HL-60 (cell line): ENCODE results near the gene DOP1A.

Experiments used
- GABPA ChIP-seq: IDR thresholded peaks from 2 replicates; pipeline ENCODE4 v1.6.1; 2012; ENCODE audit warnings: low read depth
- TF ChIP-seq, protein P1 (sequence below): IDR thresholded peaks from one replicate; pipeline ENCODE4 v1.5.1; 2011; ENCODE audit warnings: low read length, control low read depth, inconsistent platforms; ENCODE audit not compliant: insufficient read depth

DNA sequence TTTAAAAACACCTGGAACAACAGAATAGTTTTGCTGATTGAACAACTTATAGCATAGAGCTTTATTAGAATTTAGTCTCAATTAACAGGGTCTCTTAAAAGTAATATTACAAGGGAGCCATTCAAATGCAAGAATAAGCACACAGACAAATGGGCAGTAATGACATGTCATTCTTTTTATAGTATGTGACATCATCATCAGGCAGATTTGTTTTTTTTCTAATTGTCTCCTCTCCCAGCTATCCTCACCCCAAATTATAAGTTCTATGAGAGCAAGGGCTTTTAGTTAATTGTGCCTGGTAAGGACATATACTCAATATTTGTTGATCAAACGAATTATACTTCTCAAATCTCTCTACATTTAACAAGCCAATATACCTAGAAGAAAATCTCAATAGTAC, 114.6 kb downstream of the DOP1A start:
- TF ChIP-seq, protein P1, sequence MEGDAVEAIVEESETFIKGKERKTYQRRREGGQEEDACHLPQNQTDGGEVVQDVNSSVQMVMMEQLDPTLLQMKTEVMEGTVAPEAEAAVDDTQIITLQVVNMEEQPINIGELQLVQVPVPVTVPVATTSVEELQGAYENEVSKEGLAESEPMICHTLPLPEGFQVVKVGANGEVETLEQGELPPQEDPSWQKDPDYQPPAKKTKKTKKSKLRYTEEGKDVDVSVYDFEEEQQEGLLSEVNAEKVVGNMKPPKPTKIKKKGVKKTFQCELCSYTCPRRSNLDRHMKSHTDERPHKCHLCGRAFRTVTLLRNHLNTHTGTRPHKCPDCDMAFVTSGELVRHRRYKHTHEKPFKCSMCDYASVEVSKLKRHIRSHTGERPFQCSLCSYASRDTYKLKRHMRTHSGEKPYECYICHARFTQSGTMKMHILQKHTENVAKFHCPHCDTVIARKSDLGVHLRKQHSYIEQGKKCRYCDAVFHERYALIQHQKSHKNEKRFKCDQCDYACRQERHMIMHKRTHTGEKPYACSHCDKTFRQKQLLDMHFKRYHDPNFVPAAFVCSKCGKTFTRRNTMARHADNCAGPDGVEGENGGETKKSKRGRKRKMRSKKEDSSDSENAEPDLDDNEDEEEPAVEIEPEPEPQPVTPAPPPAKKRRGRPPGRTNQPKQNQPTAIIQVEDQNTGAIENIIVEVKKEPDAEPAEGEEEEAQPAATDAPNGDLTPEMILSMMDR, result no peak
- no peak for TF ChIP-seq GABPA
